GM23248 (cell line): Measurements from ENCODE around the gene GALNT5.

Experiments used
- EZH2 ChIP-seq: fragments of 200-600 bp; sonication (generic); IDR thresholded peaks from 2 replicates; pipeline ENCODE4 v1.6.1; 2018; ENCODE audit warnings: antibody characterized with exemption, mild to moderate bottlenecking; ENCODE audit not compliant: insufficient read depth, poor library complexity, severe bottlenecking
- EZH2phosphoT487 ChIP-seq: fragments of 200-600 bp; sonication (generic); IDR thresholded peaks from 2 replicates; pipeline ENCODE4 v1.6.1; 2018; ENCODE audit warnings: antibody characterized with exemption, moderate library complexity, mild to moderate bottlenecking, low read depth; ENCODE audit not compliant: insufficient read depth

DNA sequence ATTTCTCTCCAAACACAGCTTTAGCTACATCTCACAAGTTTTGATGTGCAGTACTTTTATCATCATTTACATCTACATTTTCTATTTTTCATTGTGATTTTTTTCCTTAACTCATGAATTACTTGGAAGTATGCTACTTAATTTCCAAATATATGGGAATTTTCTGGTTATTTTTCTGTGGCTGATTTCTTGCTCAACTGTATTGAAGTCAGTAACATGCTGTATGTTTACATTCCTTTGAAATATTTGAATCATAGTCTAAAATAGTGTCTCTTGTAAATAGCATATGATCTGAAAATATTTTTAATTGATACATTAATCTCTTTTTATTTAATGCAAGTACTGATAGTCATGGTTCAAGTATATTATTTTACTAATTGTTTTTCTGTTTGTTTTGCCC lies 26.0 kb upstream of the GALNT5 start:
- TF ChIP-seq EZH2 (no peak), EZH2phosphoT487 (no peak)
